Endothelial cell of umbilical vein (primary cell): ENCODE results near the gene TRIM50. TPM values are rescaled to one million over a fixed set of nuclear protein-coding genes. Genes with fewer than 3 reads are reported as not detected.
A peak's percentile ranks its signal among the peaks of the same experiment; 100 is the strongest.

ENCODE experiments used
- BruUV-seq: library from RNA; stranded (reverse); fragments of 400-500 nt; replicated peaks from 2 replicates; lab custom pipeline; 2021; lab: Mats Ljungman, UMichigan
- CTCF ChIA-PET: fragments of 300-600, 350-600 bp; sonication (Branson Sonifier 250); formaldehyde crosslinking; loops from one replicate; lab custom pipeline; 2021; ENCODE audit warnings: antibody characterized with exemption, inconsistent platforms; lab: Charles Lee
- POLR2A ChIA-PET: fragments of 300-600, 350-600 bp; sonication (Branson Sonifier 250); formaldehyde crosslinking; loops from one replicate; lab custom pipeline; 2021; ENCODE audit warnings: antibody characterized with exemption, inconsistent platforms; lab: Charles Lee
- DNase-seq: peaks from one replicate; pipeline ENCODE4 v3.0.0-alpha.2; 2011; ENCODE audit warnings: low read depth, low spot score
- FAIRE-seq: peaks from 2 replicates; lab custom pipeline; 2011; peaks lifted over from hg19 to GRCh38; lab: Jason Lieb, UNC
- H2AFZ ChIP-seq: 2 replicates; pipeline ENCODE4 v1.6.0; 2012; ENCODE audit warnings: low read depth, low read length, control low read depth, inconsistent platforms
- H3K27ac ChIP-seq: 2 replicates; pipeline ENCODE4 v1.5.1; 2011; ENCODE audit warnings: low read depth, mild to moderate bottlenecking, control low read depth, low read length, moderate library complexity; ENCODE audit not compliant: insufficient read depth
- H3K27me3 ChIP-seq, 2 experiments: 2 replicates each; pipeline versions ENCODE4 v1.6.0 to v1.6.1; 2011; ENCODE audit warnings: low read length in 2 of 2, mixed read lengths in 1 of 2; ENCODE audit not compliant: control insufficient read depth in 2 of 2, insufficient read depth in 2 of 2
- H3K36me3 ChIP-seq, 2 experiments: 2 replicates in 1 of 2; 3 replicates in 1 of 2; pipeline ENCODE4 v1.5.1; 2011; ENCODE audit warnings: low read length in 2 of 2, mild to moderate bottlenecking in 1 of 2, moderate library complexity in 1 of 2; ENCODE audit not compliant: control insufficient read depth in 2 of 2, insufficient read depth in 2 of 2; ENCODE audit errors: extremely low read depth in 1 of 2
- H3K4me1 ChIP-seq: 3 replicates; pipeline ENCODE4 v1.5.1; 2011; ENCODE audit warnings: mild to moderate bottlenecking, low read length; ENCODE audit not compliant: control insufficient read depth, insufficient read depth; ENCODE audit errors: extremely low read depth
- H3K4me2 ChIP-seq: 2 replicates; pipeline ENCODE4 v1.6.1; 2011; ENCODE audit warnings: low read length, control low read depth, mixed read lengths; ENCODE audit not compliant: insufficient read depth
- H3K4me3 ChIP-seq, 3 experiments: fragments of 200-600 bp in 1 of 3; sonication (generic), shearing (Covaris generic) in 1 of 3; replicated peaks in 1 of 3; 2 replicates each; pipeline ENCODE4 v1.5.1; 2011 to 2016; ENCODE audit warnings: control low read depth in 3 of 3, low read length in 3 of 3, mild to moderate bottlenecking in 2 of 3, inconsistent platforms in 1 of 3, low read depth in 1 of 3, moderate library complexity in 1 of 3; ENCODE audit not compliant: insufficient read depth in 1 of 3
- H3K79me2 ChIP-seq: 2 replicates; pipeline ENCODE4 v1.6.0; 2012; ENCODE audit warnings: low read length, inconsistent platforms; ENCODE audit not compliant: control insufficient read depth, insufficient read depth
- H3K9ac ChIP-seq: replicated peaks from 2 replicates; pipeline ENCODE3; 2011; ENCODE audit warnings: low read length, control low read depth; ENCODE audit not compliant: insufficient read depth; ENCODE audit errors: extremely low read depth
- H3K9me1 ChIP-seq: replicated peaks from 3 replicates; pipeline ENCODE4 v1.6.0; 2011; ENCODE audit warnings: mild to moderate bottlenecking, low read length; ENCODE audit not compliant: control insufficient read depth, insufficient read depth; ENCODE audit errors: extremely low read depth
- H3K9me3 ChIP-seq: replicated peaks from 2 replicates; pipeline ENCODE4 v1.5.1; 2012; ENCODE audit warnings: low read length, inconsistent platforms; ENCODE audit not compliant: control insufficient read depth, insufficient read depth
- H4K20me1 ChIP-seq: replicated peaks from 2 replicates; pipeline ENCODE3; 2011; ENCODE audit warnings: mild to moderate bottlenecking, low read length; ENCODE audit not compliant: control insufficient read depth, insufficient read depth; ENCODE audit errors: extremely low read depth
- CTCF ChIP-seq, 2 donors: IDR thresholded peaks; 1 replicate in 1 of 2; 2 replicates in 1 of 2; pipeline ENCODE4 v1.5.1; 2011; ENCODE audit warnings: low read length in 2 of 2, mild to moderate bottlenecking in 2 of 2, moderate library complexity in 2 of 2, control low read depth in 1 of 2, inconsistent platforms in 1 of 2, low read depth in 1 of 2; ENCODE audit not compliant: insufficient read depth in 1 of 2; ENCODE audit errors: extremely low read depth in 1 of 2
- EZH2 ChIP-seq: IDR thresholded peaks from 2 replicates; pipeline ENCODE4 v1.6.1; 2012; ENCODE audit warnings: borderline replicate concordance, low read depth, mild to moderate bottlenecking, moderate library complexity, low read length, inconsistent platforms; ENCODE audit not compliant: severe bottlenecking
- FOS ChIP-seq: IDR thresholded peaks from 2 replicates; pipeline ENCODE4 v1.6.1; 2011; ENCODE audit warnings: mild to moderate bottlenecking, low read length, moderate library complexity, borderline replicate concordance; ENCODE audit not compliant: insufficient read depth
- JUN ChIP-seq: IDR thresholded peaks from 2 replicates; pipeline ENCODE4 v1.6.1; 2011; ENCODE audit warnings: borderline replicate concordance, low read depth; ENCODE audit not compliant: insufficient read length, insufficient read depth
- POLR2AphosphoS5 ChIP-seq: IDR thresholded peaks from 2 replicates; pipeline ENCODE4 v1.6.1; 2012; ENCODE audit warnings: low read depth, mild to moderate bottlenecking, control low read depth, low read length, moderate library complexity; ENCODE audit not compliant: insufficient read depth
- dilution Hi-C: fragments of 300-500 bp; cut with MboI; formaldehyde crosslinking; loops from one replicate; pipeline ENCODE4 v1.15.0; 2019; ENCODE audit warnings: low sequenced_read_pairs; ENCODE audit not compliant: extremely low pct_ligation_motif_present
- intact Hi-C: fragments of 100-400 bp; cut with micrococcal nuclease; formaldehyde crosslinking; loops from one replicate; pipeline ENCODE4 v1.10.0; 2022
- polyA plus RNA-seq, 4 experiments: library from polyadenylated mRNA; depleted of rRNA in 3 of 4; stranded (reverse) in 3 of 4; unstranded in 1 of 4; fragments of >200 nt; gene quantifications; 2 replicates each; pipeline versions ENCODE4 v1.2.1 to v1.2.3, GENCODE V29; 2011 to 2012; ENCODE audit warnings: missing spikeins in 1 of 4
- total RNA-seq: library from RNA; stranded (reverse); gene quantifications from 2 replicates; pipeline ENCODE4 v1.2.3, GENCODE V29; 2021

Gene TRIM50
- total and polyA plus RNA-seq, 2 donors (not counting 3 experiments of a cell fraction or from before 2014, with no cell fraction given) = not detected

- POLR2A ChIA-PET = no interaction called here
- dilution Hi-C loops (no loop called here), intact Hi-C loops (loop anchor here (2.0 kb wide), 1 partner anchor 74 kb away; the partner anchor contains the start of gene FZD9)
- Histone ChIP-seq H3K9ac (no peak overlapping the region), H3K27me3 (no peaks in the 10 kb centered on the region), H3K4me3 (peak overlapping the region in 1 of 3 experiments; percentile 21), H3K4me2 (peak overlapping the region; percentile 57), H3K79me2 (no peaks in the 10 kb centered on the region), H3K9me1 (no peaks in the 10 kb centered on the region), H3K27ac (peak overlapping the region; percentile 30), H3K4me1 (peaks cover 10% of the 10 kb centered on the region), H4K20me1 (no peaks in the 10 kb centered on the region), H3K36me3 (no peaks in the 10 kb centered on the region), H3K9me3 (no peaks in the 10 kb centered on the region), H2AFZ (peak overlapping the region; percentile 18)
- TF ChIP-seq JUN (no peak), CTCF (IDR thresholded peaks at IDR 0.05; ENCODE audit: extremely low read depth in 1 of 2, insufficient read depth in 1 of 2, low read depth in 1 of 2, low read length in 2 of 2) (no peak), POLR2AphosphoS5 (peak; percentile 2), FOS (no peak), EZH2 (no peak)
- DNase-seq (no peak), FAIRE-seq (no peak)
- CTCF ChIA-PET = interaction anchor here (0.6 to 1.3 kb wide), 4 partner anchors 14 to 44 kb away, joined by 3 to 5 read pairs (median 4); no protein-coding TSS in a partner anchor
- BruUV-seq = no TSS peak
Observed at GRCh38 chr7:73358590-73359275, 30.9 kb upstream of the TRIM50 start.
